Measurements from ENCODE around the gene PRKCD. TPM values are rescaled to one million over a fixed set of nuclear protein-coding genes. Genes with fewer than 3 reads are reported as not detected.

Gene PRKCD
- total RNA-seq, 2 experiments from 2014 or later: 20.6 to 21.4 TPM

DNA sequence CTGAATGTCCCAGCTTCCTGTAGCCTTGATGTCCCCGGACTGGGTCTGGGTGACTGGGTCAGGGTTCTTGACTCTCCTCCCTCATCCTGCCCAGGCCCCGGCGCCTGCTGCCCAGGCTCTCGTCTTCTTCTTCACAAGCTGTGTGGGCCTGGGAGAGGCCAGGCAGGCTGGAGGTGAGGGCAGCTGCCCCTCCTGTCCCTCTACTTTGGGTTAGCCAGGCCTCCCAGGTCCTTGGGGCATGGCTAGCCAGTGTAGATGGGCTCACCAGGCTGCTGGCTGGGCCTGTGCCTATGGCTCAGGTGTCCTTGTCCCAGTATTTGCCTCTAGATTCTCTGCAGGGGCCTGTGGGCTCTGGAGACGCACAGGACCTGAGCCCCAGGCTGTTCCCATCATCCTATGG lies 63.0 kb downstream of the PRKCD start:
- ChIA-PET POLR2A (interaction anchor here (0.5 kb wide), 1 partner anchor 13 kb away, joined by 9 read pairs; no protein-coding TSS in a partner anchor), CTCF (no interaction called here)

- ChIA-PET POLR2A (no interaction called here), CTCF (no interaction called here)
Observed at GRCh38 chr3:53224536-53224935, 63.5 kb downstream of the PRKCD start.

- ChIA-PET POLR2A (no interaction called here), CTCF (no interaction called here)
Observed at GRCh38 chr3:53225181-53225580, 64.2 kb downstream of the PRKCD start.

DNA sequence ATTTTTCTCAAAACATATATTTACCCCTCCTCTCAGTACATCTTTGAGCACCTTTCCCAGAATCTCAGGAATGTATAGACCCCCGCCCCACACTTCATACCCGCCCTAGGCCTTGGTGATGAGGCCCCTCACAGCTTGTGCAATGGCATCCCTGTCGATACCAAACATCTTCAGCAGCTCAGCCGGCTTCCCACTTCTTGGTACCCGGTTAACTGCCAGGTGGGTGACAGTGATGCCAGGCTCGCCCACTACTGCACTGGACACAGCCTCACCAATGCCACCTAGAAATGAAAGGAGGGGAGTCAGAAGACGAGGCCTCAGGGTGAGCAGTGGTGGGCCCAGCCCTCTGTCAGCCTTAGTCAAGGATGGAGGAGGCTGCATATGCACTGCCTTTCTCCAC lies 64.6 kb downstream of the PRKCD start:
- CTCF ChIA-PET: no interaction called here
- POLR2A ChIA-PET: no interaction called here

DNA sequence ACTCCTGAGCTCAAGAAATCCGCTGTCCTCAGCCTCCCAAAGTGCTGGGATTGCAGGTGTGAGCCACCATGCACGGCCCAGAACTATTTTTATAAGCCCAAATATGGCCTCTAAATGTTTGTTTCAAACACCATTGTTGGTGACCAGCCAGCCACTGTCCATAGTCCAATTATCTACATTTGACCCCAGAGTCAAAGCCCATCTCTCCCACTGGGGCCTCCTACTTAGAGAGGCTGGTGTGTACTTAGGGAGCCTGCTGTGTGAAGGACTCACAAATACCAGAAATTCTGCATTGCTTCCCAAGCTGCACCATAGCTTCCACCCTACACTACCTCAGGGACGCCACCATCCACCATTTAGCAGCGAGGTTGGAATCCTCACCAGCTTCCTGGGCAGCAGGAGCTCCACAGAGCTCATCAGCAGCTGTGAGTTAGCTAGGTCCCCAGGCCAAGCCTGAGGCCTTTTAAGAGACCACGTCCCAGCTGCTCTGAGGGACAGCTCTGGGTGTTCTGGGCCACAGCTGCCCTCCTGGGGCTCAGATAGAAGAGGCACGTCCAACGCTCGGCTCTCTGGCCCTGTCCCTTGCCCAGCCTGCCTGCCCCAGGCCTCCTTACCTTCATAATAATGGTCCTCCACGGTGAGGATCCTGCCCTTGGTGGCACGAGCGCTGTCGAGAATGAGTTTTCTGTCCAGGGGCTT lies 65.3 kb downstream of the PRKCD start:
- POLR2A ChIA-PET: no interaction called here

GRCh38 chr3:53226841-53227407 lies 65.9 kb downstream of the PRKCD start:
- ChIA-PET POLR2A (interaction anchor here (0.6 kb wide), 1 partner anchor 1068 kb away, joined by 8 read pairs; no protein-coding TSS in a partner anchor), CTCF (no interaction called here)

More for the DNA sequence above, 65.3 kb downstream of the PRKCD start:
- CTCF ChIA-PET: no interaction called here

DNA sequence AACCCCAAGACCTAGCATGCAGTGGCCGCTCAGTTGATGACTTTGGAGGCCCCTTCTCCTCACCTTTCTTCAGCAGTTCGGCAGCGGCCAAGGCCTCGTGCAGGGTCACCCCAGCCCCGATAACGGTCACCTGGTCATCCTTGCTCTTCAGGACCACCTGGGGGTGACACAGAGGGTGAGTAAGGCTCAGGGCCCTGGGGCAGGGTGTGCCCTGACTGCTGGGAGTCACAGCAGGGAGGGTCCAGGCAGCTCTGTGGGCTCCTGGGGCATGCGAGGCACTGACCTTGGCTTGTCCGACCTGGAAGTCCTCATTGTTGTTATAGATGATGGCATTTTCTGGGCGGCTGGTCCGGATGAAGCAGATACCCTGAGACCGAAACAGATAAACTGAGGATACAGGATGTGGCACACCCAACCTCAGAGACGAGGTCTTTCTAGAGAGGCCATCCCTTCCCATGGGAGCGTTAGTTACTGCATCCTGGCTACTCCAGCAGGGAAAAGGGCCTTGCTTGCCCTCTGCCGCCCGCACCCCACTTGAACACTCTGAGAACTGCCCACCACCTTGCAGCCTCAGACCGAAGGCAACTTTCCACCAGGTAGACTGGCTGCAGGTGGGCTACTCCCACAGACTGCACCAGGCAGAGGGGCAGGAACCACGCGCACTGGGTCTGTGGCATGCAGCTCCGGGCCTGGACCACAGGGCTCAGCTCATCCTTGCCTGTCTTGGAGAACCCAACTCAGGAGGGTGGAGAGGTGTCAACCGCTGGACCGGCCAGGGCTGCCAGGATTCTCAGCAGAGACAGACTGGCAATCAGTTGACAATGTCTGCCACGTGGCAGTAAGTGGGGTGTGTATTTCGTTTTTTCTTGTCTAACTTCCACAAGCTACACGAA lies 67.2 kb downstream of the PRKCD start:
- ChIA-PET POLR2A (no interaction called here), CTCF (no interaction called here)

DNA sequence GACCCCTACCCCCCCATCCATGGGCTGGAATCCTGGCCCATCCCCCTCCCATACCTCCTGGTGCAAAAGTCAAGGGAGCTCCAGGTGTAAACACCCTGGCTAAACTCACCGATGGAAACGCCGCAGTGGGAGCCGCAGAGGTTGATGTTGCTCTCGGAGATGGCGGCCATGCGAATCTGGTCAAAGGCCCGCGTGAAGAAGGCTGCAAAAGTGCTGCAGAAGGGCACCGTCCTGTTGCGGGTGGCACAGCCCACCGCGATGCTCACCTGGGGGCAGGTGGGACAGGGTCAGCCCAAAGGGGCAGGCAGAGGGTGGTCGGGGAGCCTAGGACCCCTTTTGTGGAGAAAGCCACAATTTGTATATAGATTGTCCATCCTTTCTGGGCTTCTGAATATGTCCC lies 68.2 kb downstream of the PRKCD start:
- ChIA-PET CTCF (no interaction called here), POLR2A (no interaction called here)

DNA sequence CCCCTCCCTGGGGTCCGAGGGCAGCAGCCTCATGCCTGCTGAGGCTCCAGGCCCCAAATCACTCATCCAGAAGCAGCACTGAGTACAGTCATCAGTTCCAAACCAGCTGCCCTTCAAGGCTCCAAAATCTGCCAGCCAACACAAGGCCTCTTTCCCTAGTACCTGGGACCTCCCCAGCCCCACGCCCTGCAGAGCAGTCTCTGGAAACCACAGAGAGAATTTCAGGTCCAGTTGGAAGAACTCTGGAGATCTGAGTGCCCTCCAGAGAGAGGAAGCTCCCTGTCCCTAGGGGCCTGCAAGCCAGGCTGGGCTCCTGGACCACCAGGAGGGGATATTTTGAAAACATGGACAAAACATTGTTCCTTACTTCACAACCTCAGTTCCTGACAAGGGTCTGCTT lies 68.6 kb downstream of the PRKCD start:
- POLR2A ChIA-PET: no interaction called here
- CTCF ChIA-PET: no interaction called here

DNA sequence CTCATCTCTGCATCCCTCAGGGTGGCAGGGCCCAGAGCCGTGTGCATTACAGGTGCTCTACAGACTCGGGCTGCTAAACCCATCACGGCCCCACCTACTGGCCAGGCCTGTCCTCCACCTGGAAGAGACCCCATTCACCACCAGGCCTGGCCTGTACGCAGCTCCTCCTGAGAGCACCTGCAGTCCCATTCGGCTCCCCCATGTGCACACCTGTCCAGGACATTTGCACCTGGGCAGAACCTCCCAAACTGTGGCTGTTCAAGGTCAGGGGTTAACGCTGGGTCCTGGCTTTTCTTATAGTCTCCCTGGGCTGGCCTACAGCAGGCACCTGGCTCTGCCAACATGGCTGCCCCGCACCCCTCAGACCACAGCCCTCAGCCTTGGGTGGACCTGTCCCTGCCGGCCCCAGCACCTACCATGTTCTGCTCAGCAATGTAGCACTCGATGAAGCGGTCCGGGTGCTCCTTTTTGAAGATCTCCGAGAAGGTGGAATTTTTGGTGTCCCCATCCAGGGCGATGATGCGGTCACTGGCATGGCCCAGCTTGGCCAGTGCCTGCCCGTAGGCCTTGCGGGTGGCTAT lies 69.1 kb downstream of the PRKCD start:
- POLR2A ChIA-PET: no interaction called here
- CTCF ChIA-PET: interaction anchor here (1.1 kb wide), 1 partner anchor 11 kb away, joined by 4 read pairs; no protein-coding TSS in a partner anchor

DNA sequence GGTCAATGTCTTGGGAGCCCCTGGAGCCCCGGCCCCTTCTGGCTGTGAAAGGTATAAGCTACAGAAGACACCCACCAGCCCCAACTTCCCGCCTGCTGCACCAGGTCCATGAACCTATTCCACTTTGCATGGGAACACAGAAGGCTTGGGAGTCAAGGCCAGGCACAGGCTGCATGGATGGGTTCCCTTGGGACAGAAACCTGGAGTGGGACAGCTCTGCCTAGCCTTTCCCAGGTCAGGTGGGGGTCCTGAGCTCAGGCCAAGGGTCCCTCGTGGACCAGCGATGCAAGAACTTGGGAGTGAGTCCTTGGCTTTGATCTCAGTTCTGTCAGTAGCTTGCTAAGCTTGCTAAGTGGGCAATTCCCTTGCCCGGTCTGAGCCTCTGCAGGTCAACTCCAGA lies 69.8 kb downstream of the PRKCD start:
- ChIA-PET POLR2A (no interaction called here), CTCF (interaction anchor here (1.1 kb wide), 1 partner anchor 12 kb away, joined by 4 read pairs; no protein-coding TSS in a partner anchor)

DNA sequence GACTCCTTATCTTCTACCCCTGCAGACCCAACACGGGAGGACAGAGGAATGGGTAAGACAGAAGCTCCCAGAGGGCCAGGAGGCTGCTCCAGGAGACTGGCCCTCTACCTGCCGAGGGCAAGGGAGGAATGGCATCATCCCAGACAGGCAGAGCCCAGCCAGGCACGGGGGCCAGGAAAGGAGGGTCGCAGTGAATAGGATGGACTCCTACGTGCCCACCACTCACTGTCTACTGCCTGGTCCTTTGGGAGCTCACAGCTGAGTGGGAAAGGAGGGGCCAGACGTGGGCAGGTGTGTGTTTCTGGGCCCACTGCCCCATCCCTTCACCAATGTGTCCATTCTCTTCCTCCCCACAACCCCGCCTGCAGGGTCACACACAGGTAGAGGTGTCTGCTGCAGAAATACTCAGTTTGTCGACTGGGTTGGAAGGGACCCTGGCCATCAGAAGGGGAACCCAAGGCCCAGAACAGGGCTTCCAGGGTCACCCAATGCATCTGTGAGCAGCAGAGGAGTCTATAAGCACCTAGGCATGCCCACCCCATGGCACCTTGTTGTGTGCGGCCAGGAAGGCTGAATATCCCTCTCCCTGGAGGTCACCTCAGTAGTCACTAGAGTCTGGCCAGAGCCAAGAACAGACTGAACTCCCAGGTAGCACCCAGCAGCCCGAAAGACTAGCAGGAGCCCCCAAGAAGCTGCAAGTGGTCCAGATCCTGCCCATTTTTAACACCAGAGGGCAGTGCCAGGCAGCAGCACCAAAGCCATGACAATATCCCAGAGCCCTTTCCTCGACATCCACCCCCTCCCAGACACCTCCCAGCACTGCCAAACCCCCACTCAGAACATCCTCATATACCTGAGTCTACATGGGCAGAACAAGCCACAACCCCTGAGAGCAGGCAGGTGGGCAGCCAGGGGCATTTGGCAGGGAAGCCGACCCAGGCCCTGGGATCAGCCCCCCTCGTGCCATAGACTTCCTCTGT lies 70.8 kb downstream of the PRKCD start:
- POLR2A ChIA-PET: interaction anchor here (0.6 kb wide), 1 partner anchor 15 kb away, joined by 10 read pairs; no protein-coding TSS in a partner anchor
- CTCF ChIA-PET: interaction anchor here (1.1 kb wide), 1 partner anchor 13 kb away, joined by 4 read pairs; no protein-coding TSS in a partner anchor

GRCh38 chr3:53232641-53233377 lies 71.8 kb downstream of the PRKCD start:
- CTCF ChIA-PET: interaction anchor here (0.6 kb wide), 1 partner anchor 143 kb away, joined by 3 read pairs; no protein-coding TSS in a partner anchor
- POLR2A ChIA-PET: no interaction called here

GRCh38 chr3:53234130-53234840 lies 73.3 kb downstream of the PRKCD start:
- POLR2A ChIA-PET: interaction anchor here (0.6 kb wide), 1 partner anchor 1571 kb away, joined by 4 read pairs; no protein-coding TSS in a partner anchor
- CTCF ChIA-PET: interaction anchor here (0.8 kb wide), 1 partner anchor 15 kb away, joined by 3 read pairs; no protein-coding TSS in a partner anchor

DNA sequence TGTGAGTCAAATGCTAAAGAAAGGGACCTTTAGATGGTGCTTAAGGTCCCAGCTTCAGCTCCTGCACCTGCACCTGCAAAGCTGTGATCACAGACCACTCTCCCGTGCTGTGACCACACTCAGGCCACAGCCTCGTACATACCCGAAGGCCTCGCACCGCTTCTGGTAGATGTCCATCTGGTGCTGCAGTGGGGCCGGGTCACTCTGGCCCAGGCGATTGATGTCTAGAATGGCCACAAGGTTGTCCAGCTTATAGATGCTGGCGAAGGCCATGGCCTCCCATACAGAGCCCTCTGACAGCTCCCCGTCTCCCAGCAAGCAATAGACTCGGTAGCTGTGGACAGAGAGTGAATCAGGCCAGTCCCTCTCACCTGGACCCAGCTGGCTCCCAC lies 73.8 kb downstream of the PRKCD start:
- ChIA-PET CTCF (no interaction called here), POLR2A (no interaction called here)

DNA sequence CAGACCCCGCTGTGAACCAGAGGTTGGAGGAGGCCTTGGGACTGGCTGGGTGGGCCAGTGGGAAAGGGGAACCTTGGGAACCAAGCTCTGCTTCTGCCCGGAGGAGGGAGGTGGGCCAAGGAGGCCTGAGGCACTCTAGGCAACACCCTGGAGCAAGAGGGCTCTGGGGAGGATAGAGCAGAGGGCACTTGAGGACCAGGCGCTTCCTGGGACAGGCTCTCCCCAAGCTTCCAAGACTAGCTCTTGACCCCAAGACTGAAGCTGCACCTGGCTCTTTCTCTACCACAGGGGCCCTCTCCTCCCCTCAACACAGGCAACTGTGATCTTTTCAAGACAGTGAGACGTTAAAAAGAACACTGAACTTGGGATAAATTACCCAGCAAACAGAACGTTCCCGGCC lies 74.5 kb downstream of the PRKCD start:
- CTCF ChIA-PET: interaction anchor here (2.0 kb wide), 1 partner anchor 40 kb away, joined by 5 read pairs; no protein-coding TSS in a partner anchor

GRCh38 chr3:53236112-53236841 lies 75.3 kb downstream of the PRKCD start:
- ChIA-PET CTCF (interaction anchor here (2.0 kb wide), 1 partner anchor 41 kb away, joined by 5 read pairs; no protein-coding TSS in a partner anchor), POLR2A (no interaction called here)

More for the DNA sequence above, 74.5 kb downstream of the PRKCD start:
- POLR2A ChIA-PET: no interaction called here

Measured in activated CD8-positive, alpha-beta memory T cell treated with anti-CD3 and anti-CD28 coated beads for 36 hours (primary cell).